Measurements from ENCODE around the gene BARX1. TPM values are rescaled to one million over a fixed set of nuclear protein-coding genes. Genes with fewer than 3 reads are reported as not detected.

Gene BARX1
- polyA plus RNA-seq, 1 donor from 2014 or later: not detected

DNA sequence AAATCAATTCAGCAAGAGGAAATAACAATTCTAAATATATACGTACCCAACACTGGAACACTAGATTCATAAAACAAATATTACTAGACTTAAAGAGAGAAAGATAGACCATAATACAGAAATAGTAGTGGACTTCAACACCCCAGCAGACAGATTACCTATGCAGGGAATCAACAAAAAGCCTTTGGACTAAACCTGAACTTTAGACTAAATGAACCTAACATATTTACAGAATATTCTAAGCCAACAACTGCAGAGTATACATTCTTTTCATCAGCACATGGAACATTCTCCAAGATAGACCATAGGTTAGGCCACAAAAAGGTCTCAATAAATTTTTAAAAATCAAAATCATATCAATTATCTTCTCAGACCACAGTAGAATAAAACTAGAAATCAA is 32.9 kb upstream of the BARX1 start:
- H3K36me3 ChIP-seq (ENCODE audit: insufficient read depth, low read length): no peaks in the 10 kb centered on the region
- no peak overlapping the region for H3K9ac ChIP-seq (ENCODE audit: low read length)
- no peak overlapping the region for H2AFZ ChIP-seq (ENCODE audit: low read depth, low read length)
- no peaks in the 10 kb centered on the region for H3K27me3 ChIP-seq (ENCODE audit: insufficient read depth, low read depth, low read length)
- no peak overlapping the region for H3K27ac ChIP-seq (ENCODE audit: low read length)
- no peaks in the 10 kb centered on the region for H4K20me1 ChIP-seq (ENCODE audit: insufficient read depth)
- H3K4me3 ChIP-seq (ENCODE audit: low read length): no peak overlapping the region
- H3K79me2 ChIP-seq (replicated peaks; ENCODE audit: insufficient read depth, low read length): no peaks in the 10 kb centered on the region
- H3K9me2 ChIP-seq (ENCODE audit: insufficient read depth, low read length): no peaks in the 10 kb centered on the region
- TF ChIP-seq, protein P1, sequence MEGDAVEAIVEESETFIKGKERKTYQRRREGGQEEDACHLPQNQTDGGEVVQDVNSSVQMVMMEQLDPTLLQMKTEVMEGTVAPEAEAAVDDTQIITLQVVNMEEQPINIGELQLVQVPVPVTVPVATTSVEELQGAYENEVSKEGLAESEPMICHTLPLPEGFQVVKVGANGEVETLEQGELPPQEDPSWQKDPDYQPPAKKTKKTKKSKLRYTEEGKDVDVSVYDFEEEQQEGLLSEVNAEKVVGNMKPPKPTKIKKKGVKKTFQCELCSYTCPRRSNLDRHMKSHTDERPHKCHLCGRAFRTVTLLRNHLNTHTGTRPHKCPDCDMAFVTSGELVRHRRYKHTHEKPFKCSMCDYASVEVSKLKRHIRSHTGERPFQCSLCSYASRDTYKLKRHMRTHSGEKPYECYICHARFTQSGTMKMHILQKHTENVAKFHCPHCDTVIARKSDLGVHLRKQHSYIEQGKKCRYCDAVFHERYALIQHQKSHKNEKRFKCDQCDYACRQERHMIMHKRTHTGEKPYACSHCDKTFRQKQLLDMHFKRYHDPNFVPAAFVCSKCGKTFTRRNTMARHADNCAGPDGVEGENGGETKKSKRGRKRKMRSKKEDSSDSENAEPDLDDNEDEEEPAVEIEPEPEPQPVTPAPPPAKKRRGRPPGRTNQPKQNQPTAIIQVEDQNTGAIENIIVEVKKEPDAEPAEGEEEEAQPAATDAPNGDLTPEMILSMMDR (IDR thresholded peaks at IDR 0.05; ENCODE audit: poor library complexity, severe bottlenecking): no peak
- TF ChIP-seq MXI1 (conservative IDR thresholded peaks at IDR 0.05; ENCODE audit: poor library complexity, severe bottlenecking) (no peak), EZH2 (IDR thresholded peaks at IDR 0.05; ENCODE audit: borderline replicate concordance, insufficient read depth, low read length, poor library complexity, severe bottlenecking) (no peak), POLR2AphosphoS5 (IDR thresholded peaks at IDR 0.05) (no peak), EP300 (conservative IDR thresholded peaks at IDR 0.05; ENCODE audit: poor library complexity, severe bottlenecking) (no peak), RAD21 (conservative IDR thresholded peaks at IDR 0.05) (no peak), TAF1 (IDR thresholded peaks at IDR 0.05; ENCODE audit: low read depth) (no peak), SMC3 (conservative IDR thresholded peaks at IDR 0.05; ENCODE audit: poor library complexity) (no peak)
- TF ChIP-seq, protein P2, sequence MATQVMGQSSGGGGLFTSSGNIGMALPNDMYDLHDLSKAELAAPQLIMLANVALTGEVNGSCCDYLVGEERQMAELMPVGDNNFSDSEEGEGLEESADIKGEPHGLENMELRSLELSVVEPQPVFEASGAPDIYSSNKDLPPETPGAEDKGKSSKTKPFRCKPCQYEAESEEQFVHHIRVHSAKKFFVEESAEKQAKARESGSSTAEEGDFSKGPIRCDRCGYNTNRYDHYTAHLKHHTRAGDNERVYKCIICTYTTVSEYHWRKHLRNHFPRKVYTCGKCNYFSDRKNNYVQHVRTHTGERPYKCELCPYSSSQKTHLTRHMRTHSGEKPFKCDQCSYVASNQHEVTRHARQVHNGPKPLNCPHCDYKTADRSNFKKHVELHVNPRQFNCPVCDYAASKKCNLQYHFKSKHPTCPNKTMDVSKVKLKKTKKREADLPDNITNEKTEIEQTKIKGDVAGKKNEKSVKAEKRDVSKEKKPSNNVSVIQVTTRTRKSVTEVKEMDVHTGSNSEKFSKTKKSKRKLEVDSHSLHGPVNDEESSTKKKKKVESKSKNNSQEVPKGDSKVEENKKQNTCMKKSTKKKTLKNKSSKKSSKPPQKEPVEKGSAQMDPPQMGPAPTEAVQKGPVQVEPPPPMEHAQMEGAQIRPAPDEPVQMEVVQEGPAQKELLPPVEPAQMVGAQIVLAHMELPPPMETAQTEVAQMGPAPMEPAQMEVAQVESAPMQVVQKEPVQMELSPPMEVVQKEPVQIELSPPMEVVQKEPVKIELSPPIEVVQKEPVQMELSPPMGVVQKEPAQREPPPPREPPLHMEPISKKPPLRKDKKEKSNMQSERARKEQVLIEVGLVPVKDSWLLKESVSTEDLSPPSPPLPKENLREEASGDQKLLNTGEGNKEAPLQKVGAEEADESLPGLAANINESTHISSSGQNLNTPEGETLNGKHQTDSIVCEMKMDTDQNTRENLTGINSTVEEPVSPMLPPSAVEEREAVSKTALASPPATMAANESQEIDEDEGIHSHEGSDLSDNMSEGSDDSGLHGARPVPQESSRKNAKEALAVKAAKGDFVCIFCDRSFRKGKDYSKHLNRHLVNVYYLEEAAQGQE (IDR thresholded peaks at IDR 0.05; ENCODE audit: borderline replicate concordance): no peak
- H3K4me2 ChIP-seq (ENCODE audit: low read length): no peak overlapping the region
- H3K9me3 ChIP-seq (ENCODE audit: low read length): no peaks in the 10 kb centered on the region
- no peaks in the 10 kb centered on the region for H3F3A ChIP-seq (ENCODE audit: insufficient read depth, low read length, poor library complexity, severe bottlenecking)

DNA sequence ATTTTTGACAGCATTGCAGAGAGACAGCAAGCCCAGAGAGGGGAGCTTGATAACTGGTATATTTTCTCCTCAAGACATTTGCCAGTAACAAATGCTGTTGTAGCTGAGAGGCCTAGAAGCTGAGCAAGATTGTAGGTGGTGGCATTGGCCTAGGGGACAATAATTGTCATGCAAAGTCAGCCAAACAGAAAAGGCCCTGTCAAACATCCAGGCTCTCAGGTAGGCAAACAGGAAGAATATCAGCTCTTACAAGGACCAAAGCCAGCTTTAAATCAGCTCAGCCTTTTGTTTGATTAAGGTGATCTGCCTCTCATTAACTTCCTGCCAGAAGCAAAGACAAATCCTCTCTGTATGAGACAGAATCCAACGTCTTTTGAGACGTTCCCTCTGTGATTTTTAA is 29.7 kb upstream of the BARX1 start:
- H3K4me2 ChIP-seq (ENCODE audit: low read length): no peak overlapping the region
- no peaks in the 10 kb centered on the region for H3K36me3 ChIP-seq (ENCODE audit: insufficient read depth, low read length)
- H4K20me1 ChIP-seq (ENCODE audit: insufficient read depth): no peaks in the 10 kb centered on the region
- H2AFZ ChIP-seq (ENCODE audit: low read depth, low read length): no peak overlapping the region
- no peak overlapping the region for H3K4me3 ChIP-seq (ENCODE audit: low read length)
- no peak overlapping the region for H3K9ac ChIP-seq (ENCODE audit: low read length)
- no peaks in the 10 kb centered on the region for H3F3A ChIP-seq (ENCODE audit: insufficient read depth, low read length, poor library complexity, severe bottlenecking)
- H3K9me3 ChIP-seq (ENCODE audit: low read length): no peaks in the 10 kb centered on the region
- TF ChIP-seq EP300 (conservative IDR thresholded peaks at IDR 0.05; ENCODE audit: poor library complexity, severe bottlenecking) (no peak), TAF1 (IDR thresholded peaks at IDR 0.05; ENCODE audit: low read depth) (no peak)
- TF ChIP-seq, protein P2 (IDR thresholded peaks at IDR 0.05; ENCODE audit: borderline replicate concordance): no peak
- no peaks in the 10 kb centered on the region for H3K79me2 ChIP-seq (replicated peaks; ENCODE audit: insufficient read depth, low read length)
- H3K27me3 ChIP-seq (ENCODE audit: insufficient read depth, low read depth, low read length): no peaks in the 10 kb centered on the region
- H3K27ac ChIP-seq (ENCODE audit: low read length): no peak overlapping the region
- no peaks in the 10 kb centered on the region for H3K9me2 ChIP-seq (ENCODE audit: insufficient read depth, low read length)

All from neural cell (in vitro differentiated cells).